HepG2 (cell line): ENCODE results near the gene TNFRSF18. TPM values are rescaled to one million over a fixed set of nuclear protein-coding genes. Genes with fewer than 3 reads are reported as not detected.
A peak's percentile ranks its signal among the peaks of the same experiment; 100 is the strongest.

ENCODE experiments used
- ATAC-seq: fragments of 200-7000 bp; cut with Tn5 transposase; 3 replicates; pipeline ENCODE4 v1.9.1; 2020; ENCODE audit warnings: mild to moderate bottlenecking, moderate library complexity
- BruUV-seq: library from RNA; stranded (reverse); fragments of 400-500 nt; replicated peaks from 2 replicates; lab custom pipeline; 2021; lab: Mats Ljungman, UMichigan
- CTCF ChIA-PET: fragments of 300-600 bp; formaldehyde crosslinking; extraction: SDS; loops from one replicate; lab custom pipeline; 2021; ENCODE audit warnings: low total read pairs, inconsistent platforms, low intra/inter-chr PET ratio; lab: Yijun Ruan, JAX
- POLR2A ChIA-PET: fragments of 350-600 bp; sonication (Branson Sonifier 250); formaldehyde crosslinking; loops from one replicate; lab custom pipeline; 2020; ENCODE audit warnings: antibody characterized with exemption, inconsistent platforms; lab: Yijun Ruan, JAX
- DNase-seq: peaks from one replicate; pipeline ENCODE4 v3.0.0-alpha.2; 2015; ENCODE audit warnings: low spot score
- FAIRE-seq: peaks from 3 replicates; lab custom pipeline; 2011; peaks lifted over from hg19 to GRCh38; lab: Jason Lieb, UNC
- H2AFZ ChIP-seq: one replicate; pipeline ENCODE4 v1.6.1; 2011; ENCODE audit warnings: low read length, inconsistent platforms
- H3K27ac ChIP-seq: fragments of 300-600 bp; 3 replicates; pipeline ENCODE4 v1.8.0; 2011; ENCODE audit warnings: mixed run types, mild to moderate bottlenecking, mixed read lengths, low read length, inconsistent platforms; ENCODE audit not compliant: insufficient read depth; ENCODE audit errors: extremely low read length
- H3K27me3 ChIP-seq, 2 experiments: fragments of 200-600 bp in 1 of 2; 2 replicates in 1 of 2; 3 replicates in 1 of 2; pipeline versions ENCODE4 v1.6.0 to v1.8.0; 2011; ENCODE audit warnings: low read length in 2 of 2, mild to moderate bottlenecking in 2 of 2, moderate library complexity in 2 of 2, inconsistent platforms in 1 of 2; ENCODE audit not compliant: insufficient read depth in 2 of 2, control insufficient read depth in 1 of 2
- H3K36me3 ChIP-seq, 2 experiments: fragments of 200-600 bp in 1 of 2; replicated peaks in 1 of 2; 2 replicates in 1 of 2; 3 replicates in 1 of 2; pipeline versions ENCODE4 v1.5.1 to v1.8.0; 2011; ENCODE audit warnings: low read length in 2 of 2, inconsistent platforms in 1 of 2; ENCODE audit not compliant: insufficient read depth in 2 of 2, control insufficient read depth in 1 of 2
- H3K4me1 ChIP-seq: 2 replicates; pipeline ENCODE4 v1.5.1; 2012; ENCODE audit warnings: low read length, inconsistent platforms; ENCODE audit not compliant: insufficient read depth
- H3K4me2 ChIP-seq: 2 replicates; pipeline ENCODE4 v1.6.0; 2011; ENCODE audit warnings: low read depth, low read length, inconsistent platforms
- H3K4me3 ChIP-seq, 3 experiments: fragments of 200-600 bp in 1 of 3; sonication (generic), shearing (Covaris generic) in 1 of 3; replicated peaks in 1 of 3; 2 replicates each; pipeline ENCODE4 v1.5.1; 2011 to 2016; ENCODE audit warnings: low read length in 3 of 3, inconsistent platforms in 2 of 3, low read depth in 2 of 3, mild to moderate bottlenecking in 2 of 3, control low read depth in 1 of 3, mixed read lengths in 1 of 3; ENCODE audit not compliant: insufficient read depth in 1 of 3
- H3K79me2 ChIP-seq: one replicate; pipeline ENCODE4 v1.6.1; 2011; ENCODE audit warnings: low read length, inconsistent platforms; ENCODE audit not compliant: insufficient read depth
- H3K9ac ChIP-seq: 2 replicates; pipeline ENCODE4 v1.6.0; 2011; ENCODE audit warnings: mild to moderate bottlenecking, low read depth, low read length, inconsistent platforms; ENCODE audit not compliant: insufficient read depth
- H3K9me3 ChIP-seq: 2 replicates; pipeline ENCODE4 v1.5.1; 2012; ENCODE audit warnings: mild to moderate bottlenecking, low read length
- H4K20me1 ChIP-seq: 2 replicates; pipeline ENCODE4 v1.6.0; 2011; ENCODE audit warnings: inconsistent platforms, mild to moderate bottlenecking, low read length, moderate library complexity; ENCODE audit not compliant: insufficient read depth
- GABPA ChIP-seq, 2 experiments: IDR thresholded peaks; 2 replicates each; pipeline ENCODE4 v1.6.1; 2011 to 2016; ENCODE audit warnings: low read depth in 2 of 2, low read length in 1 of 2, missing biosample characterization in 1 of 2, missing genetic modification characterization in 1 of 2
- MXI1 ChIP-seq: IDR thresholded peaks from 3 replicates; pipeline ENCODE4 v1.6.1; 2012; ENCODE audit warnings: low read depth, low read length, inconsistent platforms, borderline replicate concordance
- SNAPC2 ChIP-seq: sonication (generic); formaldehyde crosslinking; IDR thresholded peaks from 2 replicates; pipeline ENCODE4 v1.8.1; 2022; ENCODE audit warnings: mild to moderate bottlenecking, missing genetic modification reagents
- SPEN ChIP-seq: sonication (generic); formaldehyde crosslinking; IDR thresholded peaks from 2 replicates; pipeline ENCODE4 v1.5.1; 2020; ENCODE audit warnings: low read depth, mild to moderate bottlenecking, missing genetic modification reagents
- SRY ChIP-seq: sonication (generic); formaldehyde crosslinking; IDR thresholded peaks from 2 replicates; pipeline ENCODE4 v1.8.0; 2022; ENCODE audit warnings: mild to moderate bottlenecking, missing genetic modification reagents
- ZSCAN21 ChIP-seq: sonication (generic); formaldehyde crosslinking; IDR thresholded peaks from 2 replicates; pipeline ENCODE4 v1.8.0; 2022; ENCODE audit warnings: mild to moderate bottlenecking, missing genetic modification reagents, moderate library complexity, borderline replicate concordance
- WGBS: methylation state at CpG from one replicate; pipeline ENCODE4 v1.1.6; 2017; ENCODE audit warnings: low lambda C conversion rate; 5-methylcytosine and 5-hydroxymethylcytosine counted together
- in situ Hi-C: cut with HindIII; loops from 2 replicates; pipeline ENCODE4 v1.10.0; 2017; ENCODE audit warnings: low pct_unique_long_range_greater_than_20kb; ENCODE audit not compliant: extremely low pct_ligation_motif_present
- intact Hi-C: fragments of 100-400 bp; cut with micrococcal nuclease; formaldehyde crosslinking; loops from one replicate; pipeline ENCODE4 v1.10.0; 2022; ENCODE audit not compliant: unreplicated experiment
- polyA plus RNA-seq, 8 experiments: library from polyadenylated mRNA; depleted of rRNA in 3 of 8; stranded (reverse) in 7 of 8; unstranded in 1 of 8; fragments of >200 nt; fragmentation: Illumina TruSeq in 4 of 8; extraction: Trizol in 4 of 8; gene quantifications; 2 replicates each; pipeline versions ENCODE4 v1.2.1 to v1.2.3, GENCODE V29; 2011 to 2016; ENCODE audit warnings: low read depth in 4 of 8, missing spikeins in 1 of 8, mixed read lengths in 1 of 8; ENCODE audit not compliant: insufficient read depth in 1 of 8
- total RNA-seq, 5 experiments: library from RNA; depleted of rRNA; stranded (reverse); fragments of >200 nt; fragmentation: Illumina TruSeq; extraction: Trizol; gene quantifications; 2 replicates each; pipeline ENCODE4 v1.2.3, GENCODE V29; 2016; ENCODE audit warnings: low read depth in 1 of 5

The TNFRSF18 gene
- total and polyA plus RNA-seq, 2 of the 13 experiments (the other 11 are each of a cell fraction or from before 2014, with no cell fraction given), result not detected

GRCh38 chr1:1212780-1213344 lies 6.5 kb upstream of the TNFRSF18 start:
- Histone ChIP-seq H3K9ac (no peak overlapping the region), H3K4me3 (no peak overlapping the region), H2AFZ (no peak overlapping the region), H3K4me2 (no peak overlapping the region), H3K27me3 (peaks cover 5 to 48% of the 10 kb centered on the region in 2 experiments; a peak in 3 of 5 replicates), H3K79me2 (no peaks in the 10 kb centered on the region), H3K9me3 (no peaks in the 10 kb centered on the region), H3K36me3 (peaks cover 0 to 9% of the 10 kb centered on the region in 2 experiments; a peak in 1 of 5 replicates), H3K4me1 (no peaks in the 10 kb centered on the region), H3K27ac (no peak overlapping the region), H4K20me1 (no peaks in the 10 kb centered on the region)
- no peak for TF ChIP-seq SNAPC2 (CRISPR knock-in tag)
- no peak for TF ChIP-seq ZSCAN21 (CRISPR knock-in tag)
- TF ChIP-seq SPEN, result no peak
- TF ChIP-seq GABPA (IDR thresholded peaks at IDR 0.05; ENCODE audit: low read depth, low read length), result no peak
- TF ChIP-seq GABPA (CRISPR knock-in tag; IDR thresholded peaks at IDR 0.05; ENCODE audit: low read depth), result peak; percentile 46; the same call in 1 of the 2 replicates
- no CpG with 5 or more reads among the region's 24 CpGs for WGBS
- ChIA-PET POLR2A (no interaction called here), CTCF (no interaction called here)
- BruUV-seq, result no TSS peak
- DNase-seq (no peak), FAIRE-seq (no peak), ATAC-seq (peak; percentile 32)
- in situ Hi-C loops, result no loop called here
- intact Hi-C loops, result no loop called here

- H2AFZ ChIP-seq, result no peak overlapping the region
- FAIRE-seq (no peak), DNase-seq (no peak), ATAC-seq (no peak)
- H3K9me3 ChIP-seq, result no peaks in the 10 kb centered on the region
- no peaks in the 10 kb centered on the region for H4K20me1 ChIP-seq
- TF ChIP-seq MXI1 (no peak), SRY (CRISPR knock-in tag) (no peak)
- no peak overlapping the region for H3K27ac ChIP-seq
- no CpG with 5 or more reads among the region's 28 CpGs for WGBS
- in situ Hi-C loops (no loop called here), intact Hi-C loops (no loop called here)
- no peaks in the 10 kb centered on the region for H3K79me2 ChIP-seq
- no peak overlapping the region for H3K4me2 ChIP-seq
- H3K4me1 ChIP-seq, result no peaks in the 10 kb centered on the region
- H3K36me3 ChIP-seq, result 0 out of 5 replicates have a peak, but pooled peaks cover 0 to 5% of the 10 kb centered on the region in 2 experiments
- POLR2A ChIA-PET, result no interaction called here
- BruUV-seq, result no TSS peak
- peaks cover 7 to 51% of the 10 kb centered on the region in 2 experiments; a peak in 3 of 5 replicates for H3K27me3 ChIP-seq
- H3K9ac ChIP-seq, result no peak overlapping the region
- H3K4me3 ChIP-seq, result no peak overlapping the region
- CTCF ChIA-PET, result no interaction called here
Observed at GRCh38 chr1:1211541-1212441, 5.4 kb upstream of the TNFRSF18 start.
